Endometrial microvascular endothelial cells (primary cell): Measurements from ENCODE around the gene MON2. TPM values are rescaled to one million over a fixed set of nuclear protein-coding genes. Genes with fewer than 3 reads are reported as not detected.
"Not testable (repeated sequence)": the region's sequence is repeated elsewhere in the genome, so short reads cannot be mapped to it uniquely, and the experiment has no call there.

Experiments used
- in situ Hi-C: cut with HindIII; loops from 2 replicates; pipeline ENCODE4 v1.10.0; 2017; ENCODE audit warnings: low sequenced_read_pairs, low pct_unique_long_range_greater_than_20kb; ENCODE audit errors: inconsistent ontology term
- total RNA-seq: library from RNA; depleted of rRNA; stranded (reverse); fragments of >200 nt; gene quantifications from one replicate; pipeline ENCODE4 v1.2.3, GENCODE V29; 2015; ENCODE audit errors: inconsistent ontology term

MON2 gene, protein sequence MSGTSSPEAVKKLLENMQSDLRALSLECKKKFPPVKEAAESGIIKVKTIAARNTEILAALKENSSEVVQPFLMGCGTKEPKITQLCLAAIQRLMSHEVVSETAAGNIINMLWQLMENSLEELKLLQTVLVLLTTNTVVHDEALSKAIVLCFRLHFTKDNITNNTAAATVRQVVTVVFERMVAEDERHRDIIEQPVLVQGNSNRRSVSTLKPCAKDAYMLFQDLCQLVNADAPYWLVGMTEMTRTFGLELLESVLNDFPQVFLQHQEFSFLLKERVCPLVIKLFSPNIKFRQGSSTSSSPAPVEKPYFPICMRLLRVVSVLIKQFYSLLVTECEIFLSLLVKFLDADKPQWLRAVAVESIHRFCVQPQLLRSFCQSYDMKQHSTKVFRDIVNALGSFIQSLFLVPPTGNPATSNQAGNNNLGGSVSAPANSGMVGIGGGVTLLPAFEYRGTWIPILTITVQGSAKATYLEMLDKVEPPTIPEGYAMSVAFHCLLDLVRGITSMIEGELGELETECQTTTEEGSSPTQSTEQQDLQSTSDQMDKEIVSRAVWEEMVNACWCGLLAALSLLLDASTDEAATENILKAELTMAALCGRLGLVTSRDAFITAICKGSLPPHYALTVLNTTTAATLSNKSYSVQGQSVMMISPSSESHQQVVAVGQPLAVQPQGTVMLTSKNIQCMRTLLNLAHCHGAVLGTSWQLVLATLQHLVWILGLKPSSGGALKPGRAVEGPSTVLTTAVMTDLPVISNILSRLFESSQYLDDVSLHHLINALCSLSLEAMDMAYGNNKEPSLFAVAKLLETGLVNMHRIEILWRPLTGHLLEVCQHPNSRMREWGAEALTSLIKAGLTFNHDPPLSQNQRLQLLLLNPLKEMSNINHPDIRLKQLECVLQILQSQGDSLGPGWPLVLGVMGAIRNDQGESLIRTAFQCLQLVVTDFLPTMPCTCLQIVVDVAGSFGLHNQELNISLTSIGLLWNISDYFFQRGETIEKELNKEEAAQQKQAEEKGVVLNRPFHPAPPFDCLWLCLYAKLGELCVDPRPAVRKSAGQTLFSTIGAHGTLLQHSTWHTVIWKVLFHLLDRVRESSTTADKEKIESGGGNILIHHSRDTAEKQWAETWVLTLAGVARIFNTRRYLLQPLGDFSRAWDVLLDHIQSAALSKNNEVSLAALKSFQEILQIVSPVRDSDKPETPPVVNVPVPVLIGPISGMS (N-terminal part only)
- total RNA-seq = 21.9 TPM

GRCh38 chr12:62466594-62467491 lies at the start of gene MON2:
TSS of gene MON2 (plus strand) at chr12:62466826. CDS start at chr12:62467208, 382 bp downstream.
- in situ Hi-C loops = no loop called here

DNA sequence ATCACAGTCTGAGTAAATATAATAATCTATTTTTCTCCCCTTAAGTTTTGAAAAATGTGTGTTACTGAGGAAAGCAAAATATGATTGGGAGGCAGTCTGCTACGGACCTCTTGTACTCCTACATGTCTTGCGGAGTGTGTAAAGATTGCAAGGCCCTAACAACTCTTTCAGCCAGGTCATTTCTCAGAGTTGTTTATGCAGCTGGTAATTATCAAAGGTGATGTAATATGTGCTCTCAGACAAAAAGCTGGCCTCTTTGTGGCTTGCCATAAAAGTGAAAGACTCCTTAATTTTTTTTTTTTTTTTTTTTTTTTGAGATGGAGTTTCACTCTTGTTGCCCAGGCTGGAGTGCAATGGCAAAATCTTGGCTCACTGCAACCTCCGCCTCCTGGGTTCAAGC lies 40.5 kb upstream of the MON2 start:
- in situ Hi-C loops = loop anchor here (25.0 kb wide), 1 partner anchor 361 kb away; no protein-coding TSS in a partner anchor

DNA sequence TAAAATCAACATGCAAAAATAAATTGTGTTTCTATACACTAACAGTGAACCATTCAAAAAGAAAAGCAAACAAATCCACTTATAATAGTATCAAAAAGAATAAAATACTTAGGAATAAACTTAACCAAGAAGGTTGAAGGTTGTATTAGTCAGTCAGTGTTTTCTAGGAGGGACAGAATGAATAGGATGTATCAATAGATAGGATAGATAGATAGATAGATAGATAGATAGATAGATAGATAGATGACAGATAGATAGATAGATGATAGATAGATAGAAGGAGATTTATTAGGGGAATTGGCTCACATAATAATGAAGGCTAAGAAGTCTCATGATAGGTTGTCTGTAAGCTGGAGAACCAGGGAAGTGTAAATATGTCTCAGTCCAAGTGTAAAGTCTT lies 37.2 kb upstream of the MON2 start:
- in situ Hi-C loops = loop anchor here (25.0 kb wide), 1 partner anchor 358 kb away; no protein-coding TSS in a partner anchor

DNA sequence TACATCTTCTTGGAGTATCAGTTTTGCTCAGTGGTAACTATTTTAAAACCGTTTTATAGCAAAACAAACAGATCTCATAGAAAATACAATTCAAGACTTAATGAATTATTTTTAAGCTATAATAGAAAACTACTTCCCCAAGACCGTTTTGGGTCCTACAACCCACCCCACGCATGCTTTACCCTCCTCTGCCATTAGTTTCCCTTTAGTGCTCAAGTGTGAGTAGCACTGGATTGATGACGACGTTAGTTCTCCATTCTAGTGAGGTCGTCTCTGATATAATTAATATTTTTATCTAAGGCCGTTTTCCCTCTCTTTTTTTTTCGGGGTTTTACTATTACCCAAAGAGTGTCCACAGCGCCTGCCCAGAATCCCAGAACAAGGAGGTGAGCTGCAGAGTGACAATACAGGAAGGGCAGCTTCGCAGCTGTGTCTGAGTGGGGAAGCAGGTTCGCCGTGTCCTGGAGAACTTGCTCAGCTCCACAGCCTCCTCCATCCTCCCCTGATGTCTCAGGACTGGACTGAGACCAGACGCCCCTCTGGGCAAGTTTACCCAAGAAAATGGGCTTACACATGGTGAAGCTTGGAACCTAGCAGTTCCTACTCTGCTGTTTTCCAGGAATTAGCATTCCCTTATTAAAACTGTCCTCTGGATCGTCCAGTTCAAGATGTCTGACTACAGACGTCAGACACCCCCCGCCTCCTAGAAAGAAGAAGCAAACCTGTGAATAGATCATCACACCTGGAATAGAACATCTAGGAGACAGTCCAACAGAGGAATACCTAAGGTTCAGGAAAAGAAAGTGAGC lies 31.9 kb upstream of the MON2 start:
- in situ Hi-C loops = loop anchor here (25.0 kb wide), 1 partner anchor 353 kb away; no protein-coding TSS in a partner anchor

GRCh38 chr12:62435303-62436163 lies 31.1 kb upstream of the MON2 start:
- in situ Hi-C loops = loop anchor here (25.0 kb wide), 1 partner anchor 352 kb away; no protein-coding TSS in a partner anchor

DNA sequence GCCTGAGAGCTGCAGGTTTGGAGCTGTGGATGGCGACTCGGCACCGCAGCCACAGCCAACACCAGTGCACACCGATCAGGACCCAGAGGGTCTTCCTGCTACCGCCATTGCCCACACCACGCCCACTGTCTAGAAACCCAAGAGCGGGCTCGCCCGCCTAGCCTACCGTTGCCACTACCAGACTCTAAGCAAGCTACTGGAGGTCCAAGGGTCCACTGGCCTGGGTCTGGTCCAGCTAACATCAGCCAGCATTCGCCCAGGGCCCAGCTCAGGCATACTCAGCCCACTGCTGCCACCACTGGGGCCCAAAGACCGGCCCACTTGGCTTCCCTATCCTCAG lies 30.5 kb upstream of the MON2 start:
- in situ Hi-C loops = loop anchor here (25.0 kb wide), 1 partner anchor 351 kb away; no protein-coding TSS in a partner anchor

DNA sequence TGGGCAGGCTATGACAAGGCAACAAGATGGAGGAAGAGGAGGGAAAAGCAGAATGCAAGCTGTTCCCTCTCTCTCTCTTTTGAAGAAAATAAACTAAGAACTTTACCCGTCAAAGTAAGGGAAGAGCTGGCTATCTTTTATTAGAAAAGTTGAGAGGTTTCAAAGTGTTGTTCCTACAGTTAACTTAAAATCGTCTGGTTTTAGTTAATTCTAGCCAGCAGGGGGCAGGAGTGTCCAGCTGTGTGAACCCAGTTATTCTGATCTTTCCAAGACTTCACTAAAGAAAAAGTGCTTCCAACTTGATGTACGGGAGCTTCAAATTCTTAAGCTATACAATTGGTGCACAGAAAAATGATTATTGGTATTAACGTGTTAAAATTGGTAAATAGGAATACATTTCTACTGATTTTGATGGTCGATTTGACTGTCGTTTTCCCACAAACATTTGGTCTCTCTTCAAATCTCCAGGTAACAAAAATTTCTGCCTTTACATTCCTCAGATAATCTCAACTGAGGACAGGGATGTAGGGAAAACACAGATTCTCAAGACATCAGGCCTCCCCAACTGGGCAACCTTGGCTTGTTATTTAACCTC lies 28.4 kb upstream of the MON2 start:
- in situ Hi-C loops = loop anchor here (25.0 kb wide), 1 partner anchor 349 kb away; no protein-coding TSS in a partner anchor

- in situ Hi-C loops = loop anchor here (25.0 kb wide), 1 partner anchor 340 kb away; no protein-coding TSS in a partner anchor
Observed at GRCh38 chr12:62446754-62447452, 19.7 kb upstream of the MON2 start.

DNA sequence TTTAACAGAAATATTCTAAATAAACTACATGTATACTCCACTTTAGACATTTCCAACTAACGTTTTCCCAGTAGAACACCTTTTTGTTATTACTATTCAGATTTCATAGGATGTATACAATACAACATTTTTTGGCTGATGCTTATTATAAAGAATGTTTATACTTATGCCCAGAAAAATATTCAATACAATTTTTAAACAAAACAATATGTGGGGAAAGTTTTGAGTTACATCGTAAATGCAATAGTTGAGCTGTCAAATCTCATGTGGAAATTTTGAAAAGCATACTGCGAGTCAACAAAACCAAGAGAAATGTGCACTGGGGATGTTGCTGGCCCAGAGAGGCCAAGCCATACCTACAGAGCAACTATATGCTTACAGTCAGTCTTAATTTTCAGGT lies 18.2 kb upstream of the MON2 start:
- in situ Hi-C loops = loop anchor here (25.0 kb wide), 1 partner anchor 339 kb away; no protein-coding TSS in a partner anchor

DNA sequence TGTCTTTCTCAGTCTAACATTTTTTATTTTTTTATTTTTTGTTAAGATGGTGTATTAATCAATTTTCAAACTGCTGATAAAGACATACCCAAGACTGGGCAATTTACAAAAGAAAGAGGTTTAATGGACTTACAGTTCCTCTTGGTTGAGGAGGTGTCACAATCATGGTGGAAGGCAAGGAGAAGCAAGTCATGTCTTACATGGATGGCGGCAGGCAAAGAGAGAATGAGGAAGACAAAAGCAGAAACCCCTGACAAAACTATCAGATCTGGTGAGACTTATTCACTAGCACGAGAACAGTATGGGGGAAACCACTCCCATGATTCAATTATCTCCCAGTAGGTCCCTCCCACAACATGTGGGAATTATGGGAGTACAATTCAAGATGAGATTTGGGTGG lies 11.2 kb upstream of the MON2 start:
- in situ Hi-C loops = not testable (repeated sequence)

DNA sequence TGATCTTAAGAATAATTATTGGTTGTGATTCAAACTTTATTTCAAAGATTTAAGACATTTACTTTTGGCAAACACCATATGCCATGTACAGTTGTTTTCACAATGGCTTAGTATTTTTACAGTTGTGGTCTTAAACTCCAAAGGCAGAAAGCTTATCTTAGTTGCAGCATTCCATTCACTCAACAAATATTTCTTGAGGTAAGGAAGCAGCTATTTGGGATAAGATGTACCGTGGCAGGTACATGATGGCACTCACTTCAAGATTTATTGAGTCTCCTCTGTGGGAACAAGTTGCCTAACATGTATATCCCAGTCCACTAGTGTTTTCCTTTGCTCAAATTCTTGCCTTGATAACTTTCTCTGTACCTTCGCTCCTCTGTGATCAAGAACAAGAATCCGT lies 8.0 kb upstream of the MON2 start:
- in situ Hi-C loops = no loop called here

DNA sequence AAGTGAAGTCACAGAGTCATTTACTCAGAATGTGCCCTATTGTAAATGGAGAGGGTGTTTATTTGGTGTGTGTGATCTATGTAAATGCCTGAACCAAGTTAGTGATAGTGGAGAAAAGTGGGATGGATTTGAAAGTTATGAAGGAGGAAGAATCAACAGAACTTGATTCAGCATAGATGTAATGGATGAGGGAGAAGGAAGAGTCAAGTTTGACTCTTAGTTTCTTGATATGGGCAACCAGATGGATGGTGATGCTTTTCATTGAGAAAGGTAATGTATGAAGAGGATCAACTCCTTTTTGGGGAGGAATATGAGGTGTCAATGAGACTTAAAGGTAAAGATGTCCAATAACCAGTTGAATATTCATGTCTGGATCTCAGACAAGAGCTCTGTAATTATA lies 6.7 kb upstream of the MON2 start:
- in situ Hi-C loops = no loop called here

DNA sequence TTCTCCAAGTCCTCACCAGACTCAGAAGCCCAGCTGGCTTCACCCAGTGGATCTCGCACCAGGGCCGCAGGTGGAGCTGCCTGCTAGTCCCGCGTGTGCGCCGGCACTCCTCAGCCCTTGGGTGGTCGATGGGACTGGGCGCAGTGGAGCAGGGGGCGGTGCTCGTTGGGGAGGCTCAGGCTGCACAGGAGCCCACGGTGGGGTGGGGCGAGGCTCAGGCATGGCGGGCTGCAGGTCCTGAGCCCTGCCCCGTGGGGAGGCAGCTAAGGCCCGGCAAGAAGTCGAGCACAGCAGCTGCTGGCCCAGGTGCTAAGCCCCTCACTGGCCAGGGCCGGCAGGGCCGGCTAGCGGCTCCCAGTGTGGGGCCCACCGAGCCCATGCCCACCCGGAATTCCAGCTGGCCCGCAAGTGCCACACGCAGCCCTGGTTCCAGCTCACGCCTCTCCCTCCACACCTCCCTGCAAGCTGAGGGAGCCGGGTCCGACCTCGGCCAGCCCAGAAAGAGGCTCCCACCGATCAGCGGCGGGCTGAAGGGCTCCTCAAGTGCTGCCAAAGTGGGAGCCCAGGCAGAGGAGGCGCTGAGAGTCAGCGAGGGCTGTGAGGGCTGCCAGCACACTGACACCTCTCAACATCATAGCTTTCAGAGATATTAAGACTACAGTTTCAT lies 5.3 kb upstream of the MON2 start:
- in situ Hi-C loops = not testable (repeated sequence)

GRCh38 chr12:62463252-62463651 lies 3.4 kb upstream of the MON2 start:
- in situ Hi-C loops = not testable (repeated sequence)
